Ishikawa (cell line): ENCODE results near the gene EVI5L.

Experiments used
- CEBPB ChIP-seq: IDR thresholded peaks from 2 replicates; pipeline ENCODE4 v1.6.1; 2012
- CREB1 ChIP-seq: IDR thresholded peaks from 2 replicates; pipeline ENCODE4 v1.6.1; 2012; ENCODE audit warnings: low read depth
- EGR1 ChIP-seq: IDR thresholded peaks from 2 replicates; pipeline ENCODE4 v1.6.1; 2012
- EP300 ChIP-seq: IDR thresholded peaks from 2 replicates; pipeline ENCODE4 v1.6.1; 2012; ENCODE audit warnings: borderline replicate concordance
- FOXM1 ChIP-seq: IDR thresholded peaks from 2 replicates; pipeline ENCODE4 v1.6.1; 2012; ENCODE audit warnings: low read depth, borderline replicate concordance
- MAX ChIP-seq: IDR thresholded peaks from 2 replicates; pipeline ENCODE4 v1.6.1; 2012
- NFIC ChIP-seq: IDR thresholded peaks from 2 replicates; pipeline ENCODE4 v1.6.1; 2012
- RAD21 ChIP-seq: IDR thresholded peaks from 2 replicates; pipeline ENCODE4 v1.6.1; 2012; ENCODE audit warnings: low read depth
- REST ChIP-seq: IDR thresholded peaks from 2 replicates; pipeline ENCODE4 v1.6.1; 2012; ENCODE audit warnings: low read depth, mild to moderate bottlenecking
- TAF1 ChIP-seq: IDR thresholded peaks from 2 replicates; pipeline ENCODE4 v1.6.1; 2012; ENCODE audit warnings: low read depth, mild to moderate bottlenecking
- TCF12 ChIP-seq: IDR thresholded peaks from 2 replicates; pipeline ENCODE4 v1.6.1; 2012; ENCODE audit warnings: low read depth
- TEAD4 ChIP-seq: IDR thresholded peaks from 2 replicates; pipeline ENCODE4 v1.6.1; 2012
- USF1 ChIP-seq: IDR thresholded peaks from 2 replicates; pipeline ENCODE4 v1.6.1; 2012
- YY1 ChIP-seq: IDR thresholded peaks from 2 replicates; pipeline ENCODE4 v1.6.1; 2012; ENCODE audit warnings: low read depth
- ZBTB7A ChIP-seq: IDR thresholded peaks from 2 replicates; pipeline ENCODE4 v1.6.1; 2012; ENCODE audit warnings: low read depth

Gene EVI5L

GRCh38 chr19:7817801-7818200, 12.2 kb upstream of the EVI5L start:
- TF ChIP-seq TCF12 (no peak), EGR1 (no peak), NFIC (no peak), EP300 (no peak), TAF1 (no peak), TEAD4 (no peak), YY1 (no peak), FOXM1 (no peak), USF1 (no peak), CEBPB (no peak), MAX (no peak), ZBTB7A (no peak), CREB1 (no peak), REST (no peak), RAD21 (no peak)

GRCh38 chr19:7818806-7819205, 11.2 kb upstream of the EVI5L start:
- TF ChIP-seq ZBTB7A = no peak
- no peak for TF ChIP-seq MAX
- no peak for TF ChIP-seq EP300
- no peak for TF ChIP-seq YY1
- TF ChIP-seq FOXM1 = no peak
- TF ChIP-seq TAF1 = no peak
- TF ChIP-seq RAD21 = no peak
- TF ChIP-seq USF1 = no peak
- no peak for TF ChIP-seq TEAD4

GRCh38 chr19:7819337-7819736, 10.7 kb upstream of the EVI5L start:
- TF ChIP-seq NFIC (no peak), TEAD4 (no peak), EGR1 (no peak), TAF1 (no peak), YY1 (no peak), ZBTB7A (no peak), EP300 (no peak), MAX (no peak), CREB1 (no peak), TCF12 (no peak), CEBPB (no peak), REST (no peak), FOXM1 (no peak), RAD21 (no peak), USF1 (no peak)

GRCh38 chr19:7820588-7820987, 9.4 kb upstream of the EVI5L start:
- TF ChIP-seq EGR1 (no peak), REST (no peak), NFIC (no peak), TAF1 (no peak), USF1 (no peak), TCF12 (no peak), CREB1 (no peak), YY1 (no peak), TEAD4 (no peak), FOXM1 (no peak), EP300 (no peak), MAX (no peak), CEBPB (no peak), ZBTB7A (no peak), RAD21 (no peak)
